Nephron progenitor cell (in vitro differentiated cells): Measurements from ENCODE around the gene BHLHE23.

Experiments used
- DNase-seq: peaks from one replicate; pipeline ENCODE4 v3.0.0; 2021
- H3K27ac Mint-ChIP-seq: 2 replicates; pipeline ENCODE4 v1.8.0; 2021; ENCODE audit warnings: mild to moderate bottlenecking, moderate library complexity, mixed read lengths
- H3K27me3 Mint-ChIP-seq: 2 replicates; pipeline ENCODE4 v1.8.0; 2021; ENCODE audit warnings: mild to moderate bottlenecking, low read depth, mixed read lengths; ENCODE audit not compliant: poor library complexity
- H3K36me3 Mint-ChIP-seq: 2 replicates; pipeline ENCODE4 v1.8.0; 2021; ENCODE audit warnings: low read depth, mixed read lengths
- H3K4me1 Mint-ChIP-seq: 2 replicates; pipeline ENCODE4 v1.8.0; 2021; ENCODE audit warnings: mixed read lengths
- H3K4me3 Mint-ChIP-seq: 2 replicates; pipeline ENCODE4 v1.8.0; 2021; ENCODE audit warnings: mild to moderate bottlenecking, moderate library complexity, mixed read lengths
- H3K9me3 Mint-ChIP-seq: 2 replicates; pipeline ENCODE4 v1.8.0; 2021; ENCODE audit warnings: mild to moderate bottlenecking, moderate library complexity, mixed read lengths
- TF ChIP-seq, protein P1 (sequence below): fragments of 200-600 bp; sonication (generic); IDR thresholded peaks from 2 replicates; pipeline ENCODE4 v1.5.0; 2021; ENCODE audit warnings: antibody characterized with exemption

BHLHE23 gene

DNA sequence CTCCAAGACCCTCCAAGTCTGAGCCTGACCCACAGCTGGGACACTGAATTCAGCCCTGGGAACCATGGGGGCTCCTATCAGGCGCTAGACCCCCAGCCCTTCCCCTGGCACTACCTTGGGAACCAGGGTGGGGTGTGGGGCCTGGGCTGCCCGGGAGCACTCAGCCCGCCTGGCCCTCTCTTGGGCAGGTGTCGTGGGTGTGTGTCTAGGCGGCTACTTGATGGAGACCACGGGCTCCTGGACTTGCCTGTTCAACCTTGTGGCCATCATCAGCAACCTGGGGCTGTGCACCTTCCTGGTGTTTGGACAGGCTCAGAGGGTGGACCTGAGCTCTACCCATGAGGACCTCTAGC lies 39.6 kb downstream of the BHLHE23 start:
- DNase-seq = no peak

DNA sequence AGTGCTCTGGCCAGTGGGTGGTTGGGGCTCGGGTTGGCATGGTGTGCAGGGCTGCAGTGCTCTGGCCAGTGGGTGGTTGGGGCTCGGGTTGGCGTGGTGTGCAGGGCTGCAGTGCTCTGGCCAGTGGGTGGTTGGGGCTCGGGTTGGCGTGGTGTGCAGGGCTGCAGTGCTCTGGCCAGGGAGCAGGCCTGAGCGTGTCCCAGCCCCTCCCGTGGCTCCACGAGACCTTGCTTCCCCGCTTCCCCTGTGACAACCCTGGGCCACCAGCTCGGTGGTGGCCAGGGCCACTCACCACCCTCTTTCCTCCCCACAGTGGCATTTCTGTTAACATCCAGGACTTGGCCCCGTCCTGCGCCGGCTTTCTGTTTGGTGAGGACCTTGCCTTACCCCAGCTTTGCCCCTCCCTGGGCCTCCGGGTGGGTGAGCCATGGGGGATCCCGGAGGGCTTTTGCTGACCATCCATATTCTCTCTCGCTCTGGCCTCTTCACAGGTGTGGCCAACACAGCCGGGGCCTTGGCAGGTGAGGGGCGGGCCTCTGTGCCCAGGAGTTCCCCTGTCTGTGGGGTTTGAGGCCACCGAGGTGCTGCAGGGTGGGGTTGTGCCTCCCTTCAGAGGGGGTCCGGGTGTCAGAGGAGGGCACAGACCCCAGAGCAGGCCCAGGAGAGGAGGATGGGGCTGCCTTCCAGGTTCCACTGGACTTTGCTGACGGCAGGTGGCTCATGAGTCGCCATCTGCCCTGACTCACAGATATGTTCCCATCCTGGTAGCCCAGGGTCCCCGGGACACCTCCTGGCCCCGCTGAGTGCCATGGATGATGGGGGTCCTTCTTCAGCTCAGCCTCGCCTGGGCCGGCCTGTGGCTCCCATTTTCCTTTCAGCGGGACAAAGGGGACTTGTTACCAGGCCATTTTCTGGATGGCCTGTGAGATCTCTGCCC lies 40.3 kb downstream of the BHLHE23 start:
- no peaks in the 10 kb centered on the region for H3K9me3 Mint-ChIP-seq
- H3K4me1 Mint-ChIP-seq = peaks cover 9% of the 10 kb centered on the region
- H3K27ac Mint-ChIP-seq = no peak overlapping the region
- peaks cover 19% of the 10 kb centered on the region for H3K27me3 Mint-ChIP-seq
- H3K36me3 Mint-ChIP-seq = no peaks in the 10 kb centered on the region
- H3K4me3 Mint-ChIP-seq = no peak overlapping the region
- DNase-seq = no peak
- TF ChIP-seq, protein P1, sequence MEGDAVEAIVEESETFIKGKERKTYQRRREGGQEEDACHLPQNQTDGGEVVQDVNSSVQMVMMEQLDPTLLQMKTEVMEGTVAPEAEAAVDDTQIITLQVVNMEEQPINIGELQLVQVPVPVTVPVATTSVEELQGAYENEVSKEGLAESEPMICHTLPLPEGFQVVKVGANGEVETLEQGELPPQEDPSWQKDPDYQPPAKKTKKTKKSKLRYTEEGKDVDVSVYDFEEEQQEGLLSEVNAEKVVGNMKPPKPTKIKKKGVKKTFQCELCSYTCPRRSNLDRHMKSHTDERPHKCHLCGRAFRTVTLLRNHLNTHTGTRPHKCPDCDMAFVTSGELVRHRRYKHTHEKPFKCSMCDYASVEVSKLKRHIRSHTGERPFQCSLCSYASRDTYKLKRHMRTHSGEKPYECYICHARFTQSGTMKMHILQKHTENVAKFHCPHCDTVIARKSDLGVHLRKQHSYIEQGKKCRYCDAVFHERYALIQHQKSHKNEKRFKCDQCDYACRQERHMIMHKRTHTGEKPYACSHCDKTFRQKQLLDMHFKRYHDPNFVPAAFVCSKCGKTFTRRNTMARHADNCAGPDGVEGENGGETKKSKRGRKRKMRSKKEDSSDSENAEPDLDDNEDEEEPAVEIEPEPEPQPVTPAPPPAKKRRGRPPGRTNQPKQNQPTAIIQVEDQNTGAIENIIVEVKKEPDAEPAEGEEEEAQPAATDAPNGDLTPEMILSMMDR = no peak

More for the DNA sequence above, 39.6 kb downstream of the BHLHE23 start:
- Mint-ChIP-seq H3K36me3 (no peaks in the 10 kb centered on the region), H3K9me3 (no peaks in the 10 kb centered on the region), H3K4me3 (no peak overlapping the region), H3K27me3 (peaks cover 25% of the 10 kb centered on the region), H3K27ac (no peak overlapping the region), H3K4me1 (peaks cover 16% of the 10 kb centered on the region)
- TF ChIP-seq, protein P1 = no peak

DNA sequence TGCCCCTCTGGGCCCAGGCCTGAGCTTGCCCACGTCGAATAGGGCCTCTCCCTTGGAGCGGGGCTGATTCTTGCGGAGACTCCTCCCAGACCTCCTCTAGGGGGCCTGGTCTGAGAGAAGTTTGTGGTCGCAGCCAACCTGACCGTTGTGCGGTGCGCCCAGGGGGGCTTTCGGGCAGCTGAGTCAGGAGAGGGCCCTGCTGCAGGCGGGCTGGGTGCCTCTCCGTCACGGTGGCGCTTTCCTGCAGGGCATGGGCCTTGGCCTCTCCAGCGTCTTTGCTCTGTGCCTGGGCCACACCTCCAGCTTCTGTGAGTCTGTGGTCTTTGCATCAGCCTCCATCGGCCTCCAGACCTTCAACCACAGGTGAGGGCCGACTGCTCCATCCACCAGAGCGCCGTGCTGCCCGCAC lies 41.4 kb downstream of the BHLHE23 start:
- DNase-seq = no peak
- TF ChIP-seq, protein P1 = no peak
- Mint-ChIP-seq H3K4me1 (peaks cover 5% of the 10 kb centered on the region), H3K36me3 (no peaks in the 10 kb centered on the region), H3K9me3 (no peaks in the 10 kb centered on the region), H3K4me3 (no peak overlapping the region), H3K27me3 (peaks cover 18% of the 10 kb centered on the region), H3K27ac (no peak overlapping the region)

DNA sequence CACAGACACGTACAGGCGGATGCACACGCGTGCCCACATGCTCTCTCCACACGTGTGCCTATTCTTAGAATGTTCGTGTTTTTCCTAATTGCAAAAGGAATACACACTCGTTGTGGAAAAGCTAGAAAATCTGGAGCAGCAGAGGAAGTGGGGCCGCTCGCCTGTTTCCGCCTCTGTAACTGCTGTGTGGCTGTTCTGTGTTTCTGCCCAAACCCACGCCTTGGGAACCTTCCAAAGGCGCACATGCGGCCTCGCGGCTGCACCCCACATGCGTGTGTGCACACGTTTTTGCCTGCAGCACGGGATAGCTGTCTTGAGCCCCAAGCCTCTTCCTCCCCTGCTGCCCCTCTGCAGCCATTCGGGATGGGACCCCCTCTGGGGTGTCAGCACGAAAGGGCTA lies 42.1 kb downstream of the BHLHE23 start:
- Mint-ChIP-seq H3K36me3 (no peaks in the 10 kb centered on the region), H3K27ac (no peak overlapping the region), H3K9me3 (no peaks in the 10 kb centered on the region), H3K27me3 (peaks cover 14% of the 10 kb centered on the region), H3K4me3 (no peak overlapping the region), H3K4me1 (peaks cover 5% of the 10 kb centered on the region)
- TF ChIP-seq, protein P1 = no peak
- no peak for DNase-seq

DNA sequence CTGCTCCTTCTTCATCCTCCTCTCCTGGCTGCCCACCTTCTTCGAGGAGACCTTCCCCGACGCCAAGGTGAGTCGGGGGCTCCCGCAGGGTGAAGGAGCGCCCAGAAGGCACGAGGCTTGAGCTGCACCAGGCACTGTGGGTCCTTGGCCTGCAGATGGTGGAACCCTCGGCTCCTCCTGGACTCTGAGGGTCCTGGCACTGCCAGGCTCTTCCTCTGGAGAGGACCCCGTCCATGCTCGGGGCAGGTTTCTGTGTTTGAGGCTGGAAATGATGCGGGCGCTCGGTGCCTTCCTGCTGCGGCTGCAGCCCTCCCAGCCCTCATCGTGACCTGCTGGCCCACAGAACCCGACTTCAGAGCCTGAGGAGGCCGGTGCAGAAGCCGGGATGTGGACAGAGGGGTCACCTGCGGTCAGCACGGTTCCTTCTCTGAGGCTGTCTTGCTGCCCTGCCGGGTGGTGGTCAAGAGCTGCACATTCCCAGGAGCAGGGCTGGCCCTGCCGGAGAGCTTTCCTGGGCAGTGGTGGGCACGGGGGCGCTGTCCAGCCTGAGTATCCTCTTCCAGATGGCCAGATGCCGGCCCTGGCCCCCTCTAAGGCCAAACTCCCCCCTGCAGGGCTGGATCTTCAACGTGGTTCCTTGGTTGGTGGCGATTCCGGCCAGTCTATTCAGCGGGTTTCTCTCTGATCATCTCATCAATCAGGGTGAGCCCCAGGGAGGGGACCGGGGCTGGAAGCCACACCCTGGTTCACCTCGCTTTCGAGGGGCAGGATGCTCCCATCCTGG lies 43.0 kb downstream of the BHLHE23 start:
- Mint-ChIP-seq H3K9me3 (no peaks in the 10 kb centered on the region), H3K4me1 (peaks cover 5% of the 10 kb centered on the region), H3K27me3 (peaks cover 10% of the 10 kb centered on the region), H3K4me3 (no peak overlapping the region), H3K36me3 (no peaks in the 10 kb centered on the region), H3K27ac (no peak overlapping the region)
- TF ChIP-seq, protein P1 = no peak
- DNase-seq = no peak
